Neutrophil (primary cell): Measurements from ENCODE around the gene PRDM2.

Experiments
- H3K27ac ChIP-seq: fragments of 200-600 bp; sonication (generic); 2 replicates; pipeline ENCODE4 v1.5.1; 2016; ENCODE audit warnings: mild to moderate bottlenecking, moderate library complexity
- H3K27me3 ChIP-seq: fragments of 200-600 bp; sonication (generic); 2 replicates; pipeline ENCODE4 v1.6.0; 2016; ENCODE audit warnings: mild to moderate bottlenecking
- H3K36me3 ChIP-seq: fragments of 200-600 bp; sonication (generic); 2 replicates; pipeline ENCODE4 v1.5.1; 2017
- H3K4me1 ChIP-seq, 2 experiments: fragments of 200-600 bp in 1 of 2; sonication (generic) in 1 of 2; 1 replicate in 1 of 2; 2 replicates in 1 of 2; pipeline versions ENCODE4 v1.5.1 to v1.6.1; 2013 to 2016; ENCODE audit warnings: low read depth in 1 of 2, low read length in 1 of 2, mild to moderate bottlenecking in 1 of 2, moderate library complexity in 1 of 2; ENCODE audit not compliant: control insufficient read depth in 1 of 2, insufficient read depth in 1 of 2
- H3K4me3 ChIP-seq, 2 experiments: fragments of 200-600 bp in 1 of 2; sonication (generic) in 1 of 2; 1 replicate in 1 of 2; 2 replicates in 1 of 2; pipeline ENCODE4 v1.5.1; 2013 to 2016; ENCODE audit warnings: low read depth in 1 of 2, low read length in 1 of 2, mild to moderate bottlenecking in 1 of 2, moderate library complexity in 1 of 2
- H3K9me3 ChIP-seq: fragments of 200-600 bp; sonication (generic); 2 replicates; pipeline ENCODE4 v1.5.1; 2016
- TF ChIP-seq, protein P1 (sequence below): fragments of 200-600 bp; sonication (generic); IDR thresholded peaks from 2 replicates; pipeline ENCODE4 v1.5.1; 2016; ENCODE audit warnings: antibody characterized with exemption

The PRDM2 gene

DNA sequence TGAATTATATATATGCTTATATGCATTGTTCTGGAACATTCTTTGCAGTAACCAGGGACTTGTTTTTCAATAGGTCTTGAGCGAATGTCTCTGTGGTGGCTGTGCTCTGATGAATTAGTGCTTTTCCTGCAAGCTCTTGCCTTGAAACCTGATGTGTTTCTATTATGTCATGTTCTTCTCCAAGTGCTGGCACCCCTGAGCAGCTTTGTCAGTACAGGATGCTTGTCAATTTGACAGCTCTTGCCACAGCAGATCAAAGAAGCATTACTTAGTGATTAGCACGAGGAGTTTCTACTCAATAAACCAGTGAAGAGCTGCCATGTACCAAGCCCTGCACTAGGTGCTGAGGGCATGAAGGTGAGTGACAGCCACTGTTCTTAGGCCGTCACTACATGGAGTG lies 171.9 kb downstream of the PRDM2 start:
- no peaks in the 10 kb centered on the region for H3K9me3 ChIP-seq
- TF ChIP-seq, protein P1, sequence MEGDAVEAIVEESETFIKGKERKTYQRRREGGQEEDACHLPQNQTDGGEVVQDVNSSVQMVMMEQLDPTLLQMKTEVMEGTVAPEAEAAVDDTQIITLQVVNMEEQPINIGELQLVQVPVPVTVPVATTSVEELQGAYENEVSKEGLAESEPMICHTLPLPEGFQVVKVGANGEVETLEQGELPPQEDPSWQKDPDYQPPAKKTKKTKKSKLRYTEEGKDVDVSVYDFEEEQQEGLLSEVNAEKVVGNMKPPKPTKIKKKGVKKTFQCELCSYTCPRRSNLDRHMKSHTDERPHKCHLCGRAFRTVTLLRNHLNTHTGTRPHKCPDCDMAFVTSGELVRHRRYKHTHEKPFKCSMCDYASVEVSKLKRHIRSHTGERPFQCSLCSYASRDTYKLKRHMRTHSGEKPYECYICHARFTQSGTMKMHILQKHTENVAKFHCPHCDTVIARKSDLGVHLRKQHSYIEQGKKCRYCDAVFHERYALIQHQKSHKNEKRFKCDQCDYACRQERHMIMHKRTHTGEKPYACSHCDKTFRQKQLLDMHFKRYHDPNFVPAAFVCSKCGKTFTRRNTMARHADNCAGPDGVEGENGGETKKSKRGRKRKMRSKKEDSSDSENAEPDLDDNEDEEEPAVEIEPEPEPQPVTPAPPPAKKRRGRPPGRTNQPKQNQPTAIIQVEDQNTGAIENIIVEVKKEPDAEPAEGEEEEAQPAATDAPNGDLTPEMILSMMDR: no peak
- H3K36me3 ChIP-seq: no peaks in the 10 kb centered on the region
- no peak overlapping the region for H3K27ac ChIP-seq
- H3K4me1 ChIP-seq: no peaks in the 10 kb centered on the region
- peaks cover 29% of the 10 kb centered on the region for H3K27me3 ChIP-seq
- no peak overlapping the region for H3K4me3 ChIP-seq

DNA sequence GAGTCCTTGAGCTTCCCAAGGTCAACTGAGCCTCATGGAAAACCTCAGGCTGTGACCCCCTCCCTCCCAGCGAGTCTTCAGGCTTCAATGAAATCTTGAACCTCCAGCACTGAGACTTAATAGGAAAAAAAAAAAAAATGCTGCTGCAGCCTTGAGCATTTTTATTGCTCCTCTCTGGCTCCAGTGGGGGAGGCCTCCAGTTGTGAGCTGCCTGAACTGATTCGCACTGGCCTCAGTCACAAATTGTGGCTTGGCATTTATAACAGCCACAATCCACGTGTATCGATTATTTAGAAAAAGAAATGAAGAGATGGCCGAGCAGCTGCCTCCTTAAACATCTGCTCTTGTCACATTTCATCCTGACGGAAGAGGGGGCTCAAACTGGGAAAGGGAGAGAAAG lies 173.0 kb downstream of the PRDM2 start:
- TF ChIP-seq, protein P1: no peak
- H3K4me1 ChIP-seq: no peaks in the 10 kb centered on the region
- no peak overlapping the region for H3K27ac ChIP-seq
- H3K9me3 ChIP-seq: no peaks in the 10 kb centered on the region
- H3K27me3 ChIP-seq: peaks cover 29% of the 10 kb centered on the region
- H3K4me3 ChIP-seq: no peak overlapping the region
- H3K36me3 ChIP-seq: no peaks in the 10 kb centered on the region
